HCT116 (cell line): ENCODE data around the gene ZNF678. TPM values are rescaled to one million over a fixed set of nuclear protein-coding genes. Genes with fewer than 3 reads are reported as not detected.

Experiments
- ATAC-seq: fragments of 200-7000 bp; cut with Tn5 transposase; 2 replicates; pipeline ENCODE4 v1.9.1; 2020; ENCODE audit warnings: mild to moderate bottlenecking, moderate library complexity
- BruUV-seq: library from RNA; stranded (reverse); fragments of 400-500 nt; replicated peaks from 2 replicates; lab custom pipeline; 2021; lab: Mats Ljungman, UMichigan
- CTCF ChIA-PET: fragments of 300-600 bp; sonication (Branson Sonifier 250); formaldehyde crosslinking; loops from one replicate; lab custom pipeline; 2021; ENCODE audit warnings: antibody characterized with exemption; lab: Charles Lee
- POLR2A ChIA-PET: fragments of 300-600, 350-600 bp; sonication (Branson Sonifier 250); formaldehyde crosslinking; loops from one replicate; lab custom pipeline; 2021; ENCODE audit warnings: antibody characterized with exemption; lab: Charles Lee
- RAD21 ChIA-PET, 2 experiments: fragments of 300-600 bp; sonication (Branson Sonifier 250); formaldehyde crosslinking; loops; one replicate each; lab custom pipeline; 2023; ENCODE audit warnings: low total read pairs in 2 of 2; ENCODE audit not compliant: uncharacterized antibody in 2 of 2, unreplicated experiment in 2 of 2, low non-redundant PET in 1 of 2; lab: Charles Lee
- DNase-seq: peaks from one replicate; pipeline ENCODE4 v3.0.0-alpha.2; 2010; ENCODE audit warnings: low read depth, low spot score
- H2AFZ ChIP-seq: fragments of 200-600 bp; shearing (Covaris generic), sonication (generic); 2 replicates; pipeline ENCODE4 v1.6.1; 2017; ENCODE audit warnings: low read depth, mixed run types, mixed read lengths, antibody characterized with exemption, low read length; ENCODE audit not compliant: poor library complexity, severe bottlenecking
- H3K27ac ChIP-seq: 2 replicates; pipeline ENCODE4 v1.5.1; 2012; ENCODE audit warnings: low read depth, low read length
- H3K27me3 ChIP-seq: fragments of 200-600 bp; sonication (generic); 2 replicates; pipeline ENCODE4 v1.6.1; 2016; ENCODE audit warnings: mixed run types, low read length, mixed read lengths; ENCODE audit not compliant: insufficient read depth
- H3K36me3 ChIP-seq, 2 experiments: fragments of 200-500 bp in 1 of 2; fragments of 200-600 bp in 1 of 2; sonication (Bioruptor generic) in 1 of 2; sonication (generic) in 1 of 2; 2 replicates each; pipeline versions ENCODE4 v1.5.1 to v1.6.1; 2014 to 2016; ENCODE audit warnings: low read length in 2 of 2, inconsistent platforms in 1 of 2, mixed read lengths in 1 of 2, mixed run types in 1 of 2; ENCODE audit not compliant: insufficient read depth in 2 of 2, control insufficient read depth in 1 of 2
- H3K4me1 ChIP-seq, 2 experiments: fragments of 200-600 bp in 1 of 2; sonication (generic) in 1 of 2; 2 replicates each; pipeline versions ENCODE4 v1.5.1 to v1.6.1; 2012 to 2017; ENCODE audit warnings: low read length in 2 of 2, inconsistent platforms in 1 of 2, mild to moderate bottlenecking in 1 of 2, mixed read lengths in 1 of 2, mixed run types in 1 of 2, moderate library complexity in 1 of 2; ENCODE audit not compliant: insufficient read depth in 2 of 2, control insufficient read depth in 1 of 2
- H3K4me2 ChIP-seq: fragments of 200-600 bp; sonication (generic); 2 replicates; pipeline ENCODE4 v1.6.1; 2017; ENCODE audit warnings: mixed run types, low read length, mixed read lengths
- H3K4me3 ChIP-seq, 2 experiments: fragments of 200-600 bp in 1 of 2; sonication (generic) in 1 of 2; replicated peaks in 1 of 2; 2 replicates each; pipeline ENCODE4 v1.5.1; 2011 to 2016; ENCODE audit warnings: low read length in 2 of 2, control low read depth in 1 of 2, low read depth in 1 of 2, mild to moderate bottlenecking in 1 of 2, mixed read lengths in 1 of 2, mixed run types in 1 of 2
- H3K79me2 ChIP-seq: fragments of 200-600 bp; sonication (generic); 2 replicates; pipeline ENCODE4 v1.6.1; 2017; ENCODE audit warnings: mild to moderate bottlenecking, mixed run types, low read length, moderate library complexity, mixed read lengths; ENCODE audit not compliant: insufficient read depth
- H3K9ac ChIP-seq: fragments of 200-600 bp; sonication (generic); 2 replicates; pipeline ENCODE4 v1.6.1; 2016; ENCODE audit warnings: low read length, mixed read lengths
- H3K9me2 ChIP-seq: fragments of 200-600 bp; sonication (generic), shearing (Covaris generic); 2 replicates; pipeline ENCODE4 v1.6.1; 2017; ENCODE audit warnings: mixed run types, mild to moderate bottlenecking, moderate library complexity; ENCODE audit not compliant: insufficient read depth
- H3K9me3 ChIP-seq, 2 experiments: fragments of 200-500 bp in 1 of 2; fragments of 200-600 bp in 1 of 2; sonication (Bioruptor generic) in 1 of 2; sonication (generic) in 1 of 2; 2 replicates each; pipeline ENCODE4 v1.6.1; 2014 to 2017; ENCODE audit warnings: low read length in 2 of 2, mixed read lengths in 2 of 2, inconsistent platforms in 1 of 2, low read depth in 1 of 2, mild to moderate bottlenecking in 1 of 2, mixed run types in 1 of 2, moderate library complexity in 1 of 2; ENCODE audit not compliant: control insufficient read depth in 1 of 2, insufficient read depth in 1 of 2
- H4K20me1 ChIP-seq: fragments of 200-600 bp; sonication (generic), shearing (Covaris generic); 2 replicates; pipeline ENCODE4 v1.6.1; 2017; ENCODE audit warnings: mixed run types, mild to moderate bottlenecking, moderate library complexity; ENCODE audit not compliant: insufficient read depth
- CBX3 ChIP-seq: IDR thresholded peaks from 2 replicates; pipeline ENCODE4 v1.6.1; 2012; ENCODE audit warnings: low read depth
- EGR1 ChIP-seq: IDR thresholded peaks from 2 replicates; pipeline ENCODE4 v1.6.1; 2012; ENCODE audit warnings: low read depth
- ELF1 ChIP-seq: IDR thresholded peaks from 2 replicates; pipeline ENCODE4 v1.6.1; 2012; ENCODE audit warnings: low read depth, borderline replicate concordance
- FOSL1 ChIP-seq: IDR thresholded peaks from 2 replicates; pipeline ENCODE4 v1.6.1; 2012; ENCODE audit warnings: low read depth
- POLR2A ChIP-seq: IDR thresholded peaks from 2 replicates; pipeline ENCODE4 v1.7.0; 2011; ENCODE audit warnings: borderline replicate concordance; ENCODE audit not compliant: insufficient read depth, insufficient read length; ENCODE audit errors: extremely low read depth
- POLR2AphosphoS5 ChIP-seq: IDR thresholded peaks from 2 replicates; pipeline ENCODE4 v1.6.1; 2011; ENCODE audit warnings: mild to moderate bottlenecking, low read depth, low read length, moderate library complexity
- SIN3A ChIP-seq: IDR thresholded peaks from 2 replicates; pipeline ENCODE4 v1.6.1; 2012; ENCODE audit warnings: low read depth
- SP1 ChIP-seq: IDR thresholded peaks from 2 replicates; pipeline ENCODE4 v1.6.1; 2012; ENCODE audit warnings: low read depth
- SRF ChIP-seq: IDR thresholded peaks from 2 replicates; pipeline ENCODE4 v1.6.1; 2012; ENCODE audit warnings: low read depth
- TCF7L2 ChIP-seq: IDR thresholded peaks from 2 replicates; pipeline ENCODE4 v1.7.0; 2011; ENCODE audit warnings: borderline replicate concordance, inconsistent platforms; ENCODE audit not compliant: insufficient read depth, insufficient read length; ENCODE audit errors: extremely low read depth
- YY1 ChIP-seq: IDR thresholded peaks from 2 replicates; pipeline ENCODE4 v1.6.1; 2011; ENCODE audit warnings: low read length, low read depth, moderate library complexity, mild to moderate bottlenecking; ENCODE audit not compliant: insufficient replicate concordance; ENCODE audit errors: extremely low read depth
- ZFX ChIP-seq: fragments of 450-650 bp; IDR thresholded peaks from 2 replicates; pipeline ENCODE4 v1.6.1; 2017
- ZNF274 ChIP-seq: fragments of 200-500 bp; sonication (Bioruptor generic); IDR thresholded peaks from 2 replicates; pipeline ENCODE4 v1.6.1; 2014; ENCODE audit warnings: mild to moderate bottlenecking, low read depth, low read length, inconsistent platforms
- intact Hi-C: fragments of 100-400 bp; cut with micrococcal nuclease; formaldehyde crosslinking; loops from 2 replicates; pipeline ENCODE4 v1.10.0; 2022
- total RNA-seq: library from RNA; stranded (reverse); gene quantifications from one replicate; pipeline ENCODE4 v1.2.1, GENCODE V29; 2021; ENCODE audit not compliant: unreplicated experiment
- TF ChIP-seq, protein P1 (sequence below): IDR thresholded peaks from 2 replicates; pipeline ENCODE4 v1.6.1; 2012
- TF ChIP-seq, protein P2 (sequence below): IDR thresholded peaks from 2 replicates; pipeline ENCODE4 v1.6.1; 2012
- TF ChIP-seq, protein P3 (sequence below), 3 experiments: fragments of 200-600 bp in 1 of 3; sonication (generic) in 1 of 3; IDR thresholded peaks in 2 of 3; conservative IDR thresholded peaks in 1 of 3; 2 replicates each; pipeline ENCODE4 v1.5.1; 2012 to 2017; ENCODE audit warnings: low read depth in 2 of 3, low read length in 2 of 3, antibody characterized with exemption in 1 of 3, borderline replicate concordance in 1 of 3, control low read depth in 1 of 3, mild to moderate bottlenecking in 1 of 3, mixed read lengths in 1 of 3, mixed run types in 1 of 3, moderate library complexity in 1 of 3; ENCODE audit not compliant: insufficient read depth in 1 of 3
- TF ChIP-seq, protein P4 (sequence below): IDR thresholded peaks from 2 replicates; pipeline ENCODE4 v1.6.1; 2011; ENCODE audit warnings: mild to moderate bottlenecking, low read length, moderate library complexity; ENCODE audit not compliant: insufficient replicate concordance; ENCODE audit errors: extremely low read depth

ZNF678 gene
- total RNA-seq, 1 experiment from 2014 or later = 6.1 TPM

DNA sequence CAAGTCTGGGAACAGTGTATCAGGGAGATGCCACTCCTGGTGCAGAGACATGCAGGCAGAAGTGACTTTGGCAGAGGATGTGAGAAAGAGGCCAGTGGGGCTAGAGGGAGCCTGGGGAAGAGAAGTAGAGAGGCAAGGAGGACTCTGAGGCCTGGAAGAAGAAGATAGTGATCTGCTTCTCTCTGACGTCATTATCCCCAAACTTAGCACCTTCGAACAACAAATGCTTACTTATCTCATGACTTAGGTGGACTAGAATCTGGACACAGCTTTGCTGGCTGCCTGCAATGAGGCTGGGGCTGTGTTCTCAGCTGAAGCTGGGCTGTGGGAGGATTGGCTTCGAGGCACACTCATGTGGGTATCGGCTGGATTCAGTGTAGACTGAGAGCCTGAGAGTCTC lies 44.5 kb upstream of the ZNF678 start:
- Histone ChIP-seq H3K4me3 (no peak overlapping the region), H2AFZ (no peak overlapping the region), H4K20me1 (no peaks in the 10 kb centered on the region), H3K9ac (no peak overlapping the region), H3K27ac (no peak overlapping the region), H3K4me2 (no peak overlapping the region), H3K79me2 (no peaks in the 10 kb centered on the region), H3K36me3 (no peaks in the 10 kb centered on the region), H3K9me3 (no peaks in the 10 kb centered on the region), H3K27me3 (no peaks in the 10 kb centered on the region), H3K4me1 (no peaks in the 10 kb centered on the region)
- POLR2A ChIA-PET = no interaction called here
- RAD21 ChIA-PET = no interaction called here
- BruUV-seq = no TSS peak
- CTCF ChIA-PET = no interaction called here
- DNase-seq (no peak), ATAC-seq (no peak)
- intact Hi-C loops = no loop called here
- no peak for TF ChIP-seq POLR2AphosphoS5
- TF ChIP-seq ELF1 = no peak
- TF ChIP-seq FOSL1 = no peak
- TF ChIP-seq, protein P1, sequence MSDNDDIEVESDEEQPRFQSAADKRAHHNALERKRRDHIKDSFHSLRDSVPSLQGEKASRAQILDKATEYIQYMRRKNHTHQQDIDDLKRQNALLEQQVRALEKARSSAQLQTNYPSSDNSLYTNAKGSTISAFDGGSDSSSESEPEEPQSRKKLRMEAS = no peak
- TF ChIP-seq TCF7L2 = no peak
- TF ChIP-seq, protein P2, sequence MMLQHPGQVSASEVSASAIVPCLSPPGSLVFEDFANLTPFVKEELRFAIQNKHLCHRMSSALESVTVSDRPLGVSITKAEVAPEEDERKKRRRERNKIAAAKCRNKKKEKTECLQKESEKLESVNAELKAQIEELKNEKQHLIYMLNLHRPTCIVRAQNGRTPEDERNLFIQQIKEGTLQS = no peak
- TF ChIP-seq, all 23 proteins: peak for 0
- no peaks in the 10 kb centered on the region; the same call in 1 of the 2 replicates for H3K9me2 ChIP-seq

DNA sequence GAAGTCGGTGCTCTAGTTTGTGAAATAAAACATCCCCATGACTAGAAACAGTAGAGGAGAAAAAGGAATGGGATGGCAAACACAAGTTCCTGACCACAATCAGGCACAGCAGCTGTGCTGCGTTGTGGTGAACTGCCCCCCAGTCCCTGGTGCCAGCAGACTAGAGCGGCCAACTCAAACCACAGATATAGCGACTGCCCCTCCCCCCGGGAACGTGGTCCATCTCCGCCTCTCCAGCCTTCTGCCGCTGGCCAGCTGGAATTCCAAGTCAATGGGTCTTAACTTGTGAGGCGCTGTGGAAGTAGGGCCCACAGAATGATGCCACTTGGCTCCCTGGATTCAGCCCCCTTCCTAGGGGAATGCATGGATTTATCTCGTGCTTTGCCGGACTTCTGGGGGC lies 41.6 kb upstream of the ZNF678 start:
- no peaks in the 10 kb centered on the region for H3K79me2 ChIP-seq
- BruUV-seq = no TSS peak
- no peaks in the 10 kb centered on the region for H3K36me3 ChIP-seq
- no peak overlapping the region for H3K9ac ChIP-seq
- intact Hi-C loops = no loop called here
- H2AFZ ChIP-seq = no peak overlapping the region
- no peaks in the 10 kb centered on the region for H4K20me1 ChIP-seq
- no peak overlapping the region for H3K4me3 ChIP-seq
- DNase-seq (no peak), ATAC-seq (no peak)
- POLR2A ChIA-PET = no interaction called here
- H3K27ac ChIP-seq = no peak overlapping the region
- TF ChIP-seq FOSL1 (no peak), ZFX (no peak), ELF1 (no peak), SIN3A (no peak), EGR1 (no peak), SRF (no peak), SP1 (no peak), YY1 (no peak), TCF7L2 (no peak), ZNF274 (no peak), CBX3 (no peak), POLR2A (no peak)
- TF ChIP-seq, protein P1 = no peak
- TF ChIP-seq, protein P3, sequence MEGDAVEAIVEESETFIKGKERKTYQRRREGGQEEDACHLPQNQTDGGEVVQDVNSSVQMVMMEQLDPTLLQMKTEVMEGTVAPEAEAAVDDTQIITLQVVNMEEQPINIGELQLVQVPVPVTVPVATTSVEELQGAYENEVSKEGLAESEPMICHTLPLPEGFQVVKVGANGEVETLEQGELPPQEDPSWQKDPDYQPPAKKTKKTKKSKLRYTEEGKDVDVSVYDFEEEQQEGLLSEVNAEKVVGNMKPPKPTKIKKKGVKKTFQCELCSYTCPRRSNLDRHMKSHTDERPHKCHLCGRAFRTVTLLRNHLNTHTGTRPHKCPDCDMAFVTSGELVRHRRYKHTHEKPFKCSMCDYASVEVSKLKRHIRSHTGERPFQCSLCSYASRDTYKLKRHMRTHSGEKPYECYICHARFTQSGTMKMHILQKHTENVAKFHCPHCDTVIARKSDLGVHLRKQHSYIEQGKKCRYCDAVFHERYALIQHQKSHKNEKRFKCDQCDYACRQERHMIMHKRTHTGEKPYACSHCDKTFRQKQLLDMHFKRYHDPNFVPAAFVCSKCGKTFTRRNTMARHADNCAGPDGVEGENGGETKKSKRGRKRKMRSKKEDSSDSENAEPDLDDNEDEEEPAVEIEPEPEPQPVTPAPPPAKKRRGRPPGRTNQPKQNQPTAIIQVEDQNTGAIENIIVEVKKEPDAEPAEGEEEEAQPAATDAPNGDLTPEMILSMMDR (IDR thresholded peaks at IDR 0.05 in 2 of 3, conservative IDR thresholded peaks at IDR 0.05 in 1 of 3; ENCODE audit: borderline replicate concordance in 1 of 3, insufficient read depth in 1 of 3, low read depth in 2 of 3, low read length in 2 of 3) = no peak
- TF ChIP-seq, protein P4, sequence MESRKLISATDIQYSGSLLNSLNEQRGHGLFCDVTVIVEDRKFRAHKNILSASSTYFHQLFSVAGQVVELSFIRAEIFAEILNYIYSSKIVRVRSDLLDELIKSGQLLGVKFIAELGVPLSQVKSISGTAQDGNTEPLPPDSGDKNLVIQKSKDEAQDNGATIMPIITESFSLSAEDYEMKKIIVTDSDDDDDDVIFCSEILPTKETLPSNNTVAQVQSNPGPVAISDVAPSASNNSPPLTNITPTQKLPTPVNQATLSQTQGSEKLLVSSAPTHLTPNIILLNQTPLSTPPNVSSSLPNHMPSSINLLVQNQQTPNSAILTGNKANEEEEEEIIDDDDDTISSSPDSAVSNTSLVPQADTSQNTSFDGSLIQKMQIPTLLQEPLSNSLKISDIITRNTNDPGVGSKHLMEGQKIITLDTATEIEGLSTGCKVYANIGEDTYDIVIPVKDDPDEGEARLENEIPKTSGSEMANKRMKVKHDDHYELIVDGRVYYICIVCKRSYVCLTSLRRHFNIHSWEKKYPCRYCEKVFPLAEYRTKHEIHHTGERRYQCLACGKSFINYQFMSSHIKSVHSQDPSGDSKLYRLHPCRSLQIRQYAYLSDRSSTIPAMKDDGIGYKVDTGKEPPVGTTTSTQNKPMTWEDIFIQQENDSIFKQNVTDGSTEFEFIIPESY = no peak
- H3K9me3 ChIP-seq = no peaks in the 10 kb centered on the region
- H3K4me1 ChIP-seq = no peaks in the 10 kb centered on the region
- CTCF ChIA-PET = no interaction called here
- RAD21 ChIA-PET = no interaction called here
- H3K9me2 ChIP-seq = no peaks in the 10 kb centered on the region
- H3K27me3 ChIP-seq = no peaks in the 10 kb centered on the region
- no peak overlapping the region for H3K4me2 ChIP-seq
